Measurements from ENCODE around the gene KLRC4. TPM values are rescaled to one million over a fixed set of nuclear protein-coding genes. Genes with fewer than 3 reads are reported as not detected.

KLRC4 gene
- total RNA-seq, 2 experiments from 2014 or later, result 9.3 to 9.9 TPM

DNA sequence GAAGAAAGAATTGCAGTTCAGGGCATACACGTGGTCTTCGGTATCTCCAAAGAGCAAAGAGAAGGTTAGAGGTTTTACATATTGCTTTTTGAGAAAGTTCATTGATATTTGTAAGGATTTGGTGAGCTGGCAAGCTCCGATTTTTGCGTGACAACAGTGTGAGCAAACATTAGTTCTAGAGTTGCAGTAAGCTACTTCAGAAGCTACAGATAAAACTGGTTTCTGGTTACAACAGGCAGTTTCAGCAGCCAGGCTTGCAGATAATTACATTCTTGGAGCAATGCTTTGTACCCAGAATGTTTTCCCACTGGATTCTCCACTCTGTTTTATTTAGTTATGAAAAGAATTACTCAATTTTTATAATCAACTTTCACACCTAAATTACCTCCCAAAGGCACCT lies 47.9 kb downstream of the KLRC4 start:
- DNase-seq (ENCODE audit: low spot score), result no peak
- POLR2A ChIA-PET, result interaction anchor here (1.1 to 1.4 kb wide), 2 partner anchors 13 to 260 kb away, joined by 3 read pairs; no protein-coding TSS in a partner anchor
- peaks cover 17% of the 10 kb centered on the region; the same call in 1 of the 2 replicates for H3K9me3 ChIP-seq (ENCODE audit: low read length)
- H3K4me2 ChIP-seq (ENCODE audit: low read length), result peak overlapping the region; percentile 86; the same call in 1 of the 2 replicates
- H3K9me2 ChIP-seq (ENCODE audit: insufficient read depth, low read length), result no peaks in the 10 kb centered on the region
- H3K4me1 ChIP-seq (ENCODE audit: insufficient read depth, low read length, poor library complexity, severe bottlenecking), result peaks cover 41% of the 10 kb centered on the region
- H3K36me3 ChIP-seq (ENCODE audit: insufficient read depth, low read length), result peaks cover 25% of the 10 kb centered on the region
- intact Hi-C loops (cut with micrococcal nuclease; ENCODE audit: unreplicated experiment), result loop anchor here (5.0 kb wide), 1 partner anchor 251 kb away; the partner anchor contains the start of gene MAGOHB
- no peak for TF ChIP-seq EZH2phosphoT487 (IDR thresholded peaks at IDR 0.05; ENCODE audit: borderline replicate concordance, low read depth, low read length)
- TF ChIP-seq, protein P1, sequence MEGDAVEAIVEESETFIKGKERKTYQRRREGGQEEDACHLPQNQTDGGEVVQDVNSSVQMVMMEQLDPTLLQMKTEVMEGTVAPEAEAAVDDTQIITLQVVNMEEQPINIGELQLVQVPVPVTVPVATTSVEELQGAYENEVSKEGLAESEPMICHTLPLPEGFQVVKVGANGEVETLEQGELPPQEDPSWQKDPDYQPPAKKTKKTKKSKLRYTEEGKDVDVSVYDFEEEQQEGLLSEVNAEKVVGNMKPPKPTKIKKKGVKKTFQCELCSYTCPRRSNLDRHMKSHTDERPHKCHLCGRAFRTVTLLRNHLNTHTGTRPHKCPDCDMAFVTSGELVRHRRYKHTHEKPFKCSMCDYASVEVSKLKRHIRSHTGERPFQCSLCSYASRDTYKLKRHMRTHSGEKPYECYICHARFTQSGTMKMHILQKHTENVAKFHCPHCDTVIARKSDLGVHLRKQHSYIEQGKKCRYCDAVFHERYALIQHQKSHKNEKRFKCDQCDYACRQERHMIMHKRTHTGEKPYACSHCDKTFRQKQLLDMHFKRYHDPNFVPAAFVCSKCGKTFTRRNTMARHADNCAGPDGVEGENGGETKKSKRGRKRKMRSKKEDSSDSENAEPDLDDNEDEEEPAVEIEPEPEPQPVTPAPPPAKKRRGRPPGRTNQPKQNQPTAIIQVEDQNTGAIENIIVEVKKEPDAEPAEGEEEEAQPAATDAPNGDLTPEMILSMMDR (conservative IDR thresholded peaks at IDR 0.05; ENCODE audit: low read length), result no peak
- CTCF ChIA-PET (ENCODE audit: unreplicated experiment), result no interaction called here
- no peaks in the 10 kb centered on the region for H4K20me1 ChIP-seq (ENCODE audit: insufficient read depth, low read length)
- H2AFZ ChIP-seq (ENCODE audit: low read length), result peak overlapping the region; percentile 85; the same call in 1 of the 2 replicates
- BruUV-seq (replicated peaks), result no TSS peak
- no peak overlapping the region for H3K4me3 ChIP-seq (ENCODE audit: low read depth, low read length, poor library complexity, severe bottlenecking)
- no peak overlapping the region for H3K27ac ChIP-seq (ENCODE audit: low read depth, low read length, poor library complexity, severe bottlenecking)
- no peaks in the 10 kb centered on the region for H3K79me2 ChIP-seq (ENCODE audit: insufficient read depth, low read depth, low read length)

DNA sequence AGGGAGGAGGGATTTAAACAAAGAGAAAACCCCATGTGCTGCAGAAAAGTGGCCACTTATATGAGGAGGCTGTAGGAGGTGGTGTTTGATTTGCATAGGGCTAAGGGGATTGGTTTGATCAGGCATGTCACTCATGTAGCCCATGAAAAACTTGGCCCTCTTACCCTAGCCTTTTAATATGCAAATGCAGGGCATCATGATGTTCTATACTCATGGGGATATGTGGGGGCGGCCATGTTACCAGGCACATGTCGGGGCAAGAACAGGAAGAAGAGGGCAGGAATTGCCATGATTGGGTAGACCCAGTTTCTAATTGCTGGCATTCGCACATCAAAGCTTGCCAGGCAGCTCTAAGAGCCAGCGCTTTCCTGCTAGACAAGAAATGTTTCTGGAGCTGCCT lies 48.5 kb downstream of the KLRC4 start:
- Histone ChIP-seq H3K4me2 (ENCODE audit: low read length) (no peak overlapping the region), H2AFZ (ENCODE audit: low read length) (no peak overlapping the region; the same call in 1 of the 2 replicates), H3K4me3 (ENCODE audit: low read depth, low read length, poor library complexity, severe bottlenecking) (no peak overlapping the region), H3K27ac (ENCODE audit: low read depth, low read length, poor library complexity, severe bottlenecking) (no peak overlapping the region), H3K79me2 (ENCODE audit: insufficient read depth, low read depth, low read length) (no peaks in the 10 kb centered on the region), H3K9me2 (ENCODE audit: insufficient read depth, low read length) (no peaks in the 10 kb centered on the region), H3K36me3 (ENCODE audit: insufficient read depth, low read length) (peaks cover 25% of the 10 kb centered on the region), H3K9me3 (ENCODE audit: low read length) (peaks cover 17% of the 10 kb centered on the region; the same call in 1 of the 2 replicates), H3K4me1 (ENCODE audit: insufficient read depth, low read length, poor library complexity, severe bottlenecking) (peaks cover 36% of the 10 kb centered on the region), H4K20me1 (ENCODE audit: insufficient read depth, low read length) (no peaks in the 10 kb centered on the region)
- ChIA-PET CTCF (ENCODE audit: unreplicated experiment) (no interaction called here), POLR2A (interaction anchor here (1.1 to 1.4 kb wide), 2 partner anchors 13 to 260 kb away, joined by 3 read pairs; no protein-coding TSS in a partner anchor)
- intact Hi-C loops (cut with micrococcal nuclease; ENCODE audit: unreplicated experiment), result loop anchor here (5.0 kb wide), 1 partner anchor 251 kb away; the partner anchor contains the start of gene MAGOHB
- TF ChIP-seq, protein P1 (conservative IDR thresholded peaks at IDR 0.05; ENCODE audit: low read length), result no peak
- no peak for TF ChIP-seq EZH2phosphoT487 (IDR thresholded peaks at IDR 0.05; ENCODE audit: borderline replicate concordance, low read depth, low read length)
- no TSS peak for BruUV-seq (replicated peaks)
- no peak for DNase-seq (ENCODE audit: low spot score)

GRCh38 chr12:10358969-10359368 lies 50.6 kb downstream of the KLRC4 start:
- Histone ChIP-seq H3K79me2 (ENCODE audit: insufficient read depth, low read depth, low read length) (no peaks in the 10 kb centered on the region), H3K4me1 (ENCODE audit: insufficient read depth, low read length, poor library complexity, severe bottlenecking) (peaks cover 25% of the 10 kb centered on the region), H2AFZ (ENCODE audit: low read length) (no peak overlapping the region), H3K27ac (ENCODE audit: low read depth, low read length, poor library complexity, severe bottlenecking) (no peak overlapping the region), H3K4me2 (ENCODE audit: low read length) (no peak overlapping the region), H3K9me3 (ENCODE audit: low read length) (peaks cover 17% of the 10 kb centered on the region; the same call in 1 of the 2 replicates), H3K4me3 (ENCODE audit: low read depth, low read length, poor library complexity, severe bottlenecking) (no peak overlapping the region), H4K20me1 (ENCODE audit: insufficient read depth, low read length) (no peaks in the 10 kb centered on the region), H3K9me2 (ENCODE audit: insufficient read depth, low read length) (no peaks in the 10 kb centered on the region), H3K36me3 (ENCODE audit: insufficient read depth, low read length) (peaks cover 25% of the 10 kb centered on the region)
- no TSS peak for BruUV-seq (replicated peaks)
- TF ChIP-seq, protein P1 (conservative IDR thresholded peaks at IDR 0.05; ENCODE audit: low read length), result no peak
- no peak for TF ChIP-seq EZH2phosphoT487 (IDR thresholded peaks at IDR 0.05; ENCODE audit: borderline replicate concordance, low read depth, low read length)
- intact Hi-C loops (cut with micrococcal nuclease; ENCODE audit: unreplicated experiment), result no loop called here
- no peak for DNase-seq (ENCODE audit: low spot score)
- ChIA-PET POLR2A (no interaction called here), CTCF (ENCODE audit: unreplicated experiment) (no interaction called here)
